Endothelial cell of umbilical vein (primary cell): Measurements from ENCODE around the gene PIGB. TPM values are rescaled to one million over a fixed set of nuclear protein-coding genes. Genes with fewer than 3 reads are reported as not detected.
"Not testable (repeated sequence)": the region's sequence is repeated elsewhere in the genome, so short reads cannot be mapped to it uniquely, and the experiment has no call there.

Experiments used
- BruUV-seq: library from RNA; stranded (reverse); fragments of 400-500 nt; replicated peaks from 2 replicates; lab custom pipeline; 2021; lab: Mats Ljungman, UMichigan
- CTCF ChIA-PET: fragments of 300-600, 350-600 bp; sonication (Branson Sonifier 250); formaldehyde crosslinking; loops from one replicate; lab custom pipeline; 2021; ENCODE audit warnings: antibody characterized with exemption, inconsistent platforms; lab: Charles Lee
- POLR2A ChIA-PET: fragments of 300-600, 350-600 bp; sonication (Branson Sonifier 250); formaldehyde crosslinking; loops from one replicate; lab custom pipeline; 2021; ENCODE audit warnings: antibody characterized with exemption, inconsistent platforms; lab: Charles Lee
- DNase-seq: peaks from one replicate; pipeline ENCODE4 v3.0.0-alpha.2; 2011; ENCODE audit warnings: low read depth, low spot score
- FAIRE-seq: peaks from 2 replicates; lab custom pipeline; 2011; peaks lifted over from hg19 to GRCh38; lab: Jason Lieb, UNC
- H2AFZ ChIP-seq: 2 replicates; pipeline ENCODE4 v1.6.0; 2012; ENCODE audit warnings: low read depth, low read length, control low read depth, inconsistent platforms
- H3K27ac ChIP-seq: 2 replicates; pipeline ENCODE4 v1.5.1; 2011; ENCODE audit warnings: low read depth, mild to moderate bottlenecking, control low read depth, low read length, moderate library complexity; ENCODE audit not compliant: insufficient read depth
- H3K27me3 ChIP-seq, 2 experiments: 2 replicates each; pipeline versions ENCODE4 v1.6.0 to v1.6.1; 2011; ENCODE audit warnings: low read length in 2 of 2, mixed read lengths in 1 of 2; ENCODE audit not compliant: control insufficient read depth in 2 of 2, insufficient read depth in 2 of 2
- H3K36me3 ChIP-seq, 2 experiments: 2 replicates in 1 of 2; 3 replicates in 1 of 2; pipeline ENCODE4 v1.5.1; 2011; ENCODE audit warnings: low read length in 2 of 2, mild to moderate bottlenecking in 1 of 2, moderate library complexity in 1 of 2; ENCODE audit not compliant: control insufficient read depth in 2 of 2, insufficient read depth in 2 of 2; ENCODE audit errors: extremely low read depth in 1 of 2
- H3K4me1 ChIP-seq: 3 replicates; pipeline ENCODE4 v1.5.1; 2011; ENCODE audit warnings: mild to moderate bottlenecking, low read length; ENCODE audit not compliant: control insufficient read depth, insufficient read depth; ENCODE audit errors: extremely low read depth
- H3K4me2 ChIP-seq: 2 replicates; pipeline ENCODE4 v1.6.1; 2011; ENCODE audit warnings: low read length, control low read depth, mixed read lengths; ENCODE audit not compliant: insufficient read depth
- H3K4me3 ChIP-seq, 3 experiments: fragments of 200-600 bp in 1 of 3; sonication (generic), shearing (Covaris generic) in 1 of 3; replicated peaks in 1 of 3; 2 replicates each; pipeline ENCODE4 v1.5.1; 2011 to 2016; ENCODE audit warnings: control low read depth in 3 of 3, low read length in 3 of 3, mild to moderate bottlenecking in 2 of 3, inconsistent platforms in 1 of 3, low read depth in 1 of 3, moderate library complexity in 1 of 3; ENCODE audit not compliant: insufficient read depth in 1 of 3
- H3K79me2 ChIP-seq: 2 replicates; pipeline ENCODE4 v1.6.0; 2012; ENCODE audit warnings: low read length, inconsistent platforms; ENCODE audit not compliant: control insufficient read depth, insufficient read depth
- H3K9ac ChIP-seq: replicated peaks from 2 replicates; pipeline ENCODE3; 2011; ENCODE audit warnings: low read length, control low read depth; ENCODE audit not compliant: insufficient read depth; ENCODE audit errors: extremely low read depth
- H3K9me1 ChIP-seq: replicated peaks from 3 replicates; pipeline ENCODE4 v1.6.0; 2011; ENCODE audit warnings: mild to moderate bottlenecking, low read length; ENCODE audit not compliant: control insufficient read depth, insufficient read depth; ENCODE audit errors: extremely low read depth
- H3K9me3 ChIP-seq: replicated peaks from 2 replicates; pipeline ENCODE4 v1.5.1; 2012; ENCODE audit warnings: low read length, inconsistent platforms; ENCODE audit not compliant: control insufficient read depth, insufficient read depth
- H4K20me1 ChIP-seq: replicated peaks from 2 replicates; pipeline ENCODE3; 2011; ENCODE audit warnings: mild to moderate bottlenecking, low read length; ENCODE audit not compliant: control insufficient read depth, insufficient read depth; ENCODE audit errors: extremely low read depth
- CTCF ChIP-seq, 2 donors: IDR thresholded peaks; 1 replicate in 1 of 2; 2 replicates in 1 of 2; pipeline ENCODE4 v1.5.1; 2011; ENCODE audit warnings: low read length in 2 of 2, mild to moderate bottlenecking in 2 of 2, moderate library complexity in 2 of 2, control low read depth in 1 of 2, inconsistent platforms in 1 of 2, low read depth in 1 of 2; ENCODE audit not compliant: insufficient read depth in 1 of 2; ENCODE audit errors: extremely low read depth in 1 of 2
- EZH2 ChIP-seq: IDR thresholded peaks from 2 replicates; pipeline ENCODE4 v1.6.1; 2012; ENCODE audit warnings: borderline replicate concordance, low read depth, mild to moderate bottlenecking, moderate library complexity, low read length, inconsistent platforms; ENCODE audit not compliant: severe bottlenecking
- FOS ChIP-seq: IDR thresholded peaks from 2 replicates; pipeline ENCODE4 v1.6.1; 2011; ENCODE audit warnings: mild to moderate bottlenecking, low read length, moderate library complexity, borderline replicate concordance; ENCODE audit not compliant: insufficient read depth
- GATA2 ChIP-seq: IDR thresholded peaks from 2 replicates; pipeline ENCODE4 v1.7.0; 2011; ENCODE audit warnings: low read depth, mild to moderate bottlenecking, moderate library complexity, mixed read lengths, low read length; ENCODE audit not compliant: insufficient read length, insufficient read depth
- JUN ChIP-seq: IDR thresholded peaks from 2 replicates; pipeline ENCODE4 v1.6.1; 2011; ENCODE audit warnings: borderline replicate concordance, low read depth; ENCODE audit not compliant: insufficient read length, insufficient read depth
- MYC ChIP-seq: IDR thresholded peaks from one replicate; pipeline ENCODE4 v1.6.1; 2011; ENCODE audit warnings: mild to moderate bottlenecking, low read depth, low read length
- POLR2A ChIP-seq: IDR thresholded peaks from 2 replicates; pipeline ENCODE4 v1.6.1; 2012; ENCODE audit warnings: low read depth, mild to moderate bottlenecking, control low read depth, low read length
- POLR2AphosphoS5 ChIP-seq: IDR thresholded peaks from 2 replicates; pipeline ENCODE4 v1.6.1; 2012; ENCODE audit warnings: low read depth, mild to moderate bottlenecking, control low read depth, low read length, moderate library complexity; ENCODE audit not compliant: insufficient read depth
- dilution Hi-C: fragments of 300-500 bp; cut with MboI; formaldehyde crosslinking; loops from one replicate; pipeline ENCODE4 v1.15.0; 2019; ENCODE audit warnings: low sequenced_read_pairs; ENCODE audit not compliant: extremely low pct_ligation_motif_present
- intact Hi-C: fragments of 100-400 bp; cut with micrococcal nuclease; formaldehyde crosslinking; loops from one replicate; pipeline ENCODE4 v1.10.0; 2022
- polyA plus RNA-seq, 4 experiments: library from polyadenylated mRNA; depleted of rRNA in 3 of 4; stranded (reverse) in 3 of 4; unstranded in 1 of 4; fragments of >200 nt; gene quantifications; 2 replicates each; pipeline versions ENCODE4 v1.2.1 to v1.2.3, GENCODE V29; 2011 to 2012; ENCODE audit warnings: missing spikeins in 1 of 4
- total RNA-seq: library from RNA; stranded (reverse); gene quantifications from 2 replicates; pipeline ENCODE4 v1.2.3, GENCODE V29; 2021
- TF ChIP-seq, protein P1 (sequence below): IDR thresholded peaks from 2 replicates; pipeline ENCODE4 v1.6.1; 2011; ENCODE audit not compliant: insufficient read depth, insufficient read length

PIGB gene
- total and polyA plus RNA-seq, 2 donors (not counting 3 experiments of a cell fraction or from before 2014, with no cell fraction given): 14.1 to 23.9 TPM

- TF ChIP-seq FOS (no peak), JUN (no peak), POLR2A (no peak), MYC (no peak), CTCF (IDR thresholded peaks at IDR 0.05; ENCODE audit: extremely low read depth in 1 of 2, insufficient read depth in 1 of 2, low read depth in 1 of 2, low read length in 2 of 2) (no peak), EZH2 (no peak), POLR2AphosphoS5 (no peak), GATA2 (no peak)
- TF ChIP-seq, protein P1, sequence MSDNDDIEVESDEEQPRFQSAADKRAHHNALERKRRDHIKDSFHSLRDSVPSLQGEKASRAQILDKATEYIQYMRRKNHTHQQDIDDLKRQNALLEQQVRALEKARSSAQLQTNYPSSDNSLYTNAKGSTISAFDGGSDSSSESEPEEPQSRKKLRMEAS: no peak
- Histone ChIP-seq H3K4me1 (peaks cover 34% of the 10 kb centered on the region), H4K20me1 (no peaks in the 10 kb centered on the region), H3K27ac (no peak overlapping the region), H3K4me3 (no peak overlapping the region), H3K9me1 (no peaks in the 10 kb centered on the region), H3K9ac (no peak overlapping the region), H3K4me2 (no peak overlapping the region), H3K36me3 (no peaks in the 10 kb centered on the region), H3K27me3 (no peaks in the 10 kb centered on the region), H3K79me2 (peaks cover 6% of the 10 kb centered on the region), H3K9me3 (no peaks in the 10 kb centered on the region), H2AFZ (no peak overlapping the region)
- intact Hi-C loops (no loop called here), dilution Hi-C loops (no loop called here)
- FAIRE-seq: no peak
- ChIA-PET CTCF (interaction anchor here (1.6 kb wide), 1 partner anchor 53 kb away, joined by 4 read pairs; no protein-coding TSS in a partner anchor), POLR2A (no interaction called here)
- no peak for DNase-seq
- no TSS peak for BruUV-seq
Observed at GRCh38 chr15:55284426-55284825, 34.6 kb upstream of the PIGB start.

DNA sequence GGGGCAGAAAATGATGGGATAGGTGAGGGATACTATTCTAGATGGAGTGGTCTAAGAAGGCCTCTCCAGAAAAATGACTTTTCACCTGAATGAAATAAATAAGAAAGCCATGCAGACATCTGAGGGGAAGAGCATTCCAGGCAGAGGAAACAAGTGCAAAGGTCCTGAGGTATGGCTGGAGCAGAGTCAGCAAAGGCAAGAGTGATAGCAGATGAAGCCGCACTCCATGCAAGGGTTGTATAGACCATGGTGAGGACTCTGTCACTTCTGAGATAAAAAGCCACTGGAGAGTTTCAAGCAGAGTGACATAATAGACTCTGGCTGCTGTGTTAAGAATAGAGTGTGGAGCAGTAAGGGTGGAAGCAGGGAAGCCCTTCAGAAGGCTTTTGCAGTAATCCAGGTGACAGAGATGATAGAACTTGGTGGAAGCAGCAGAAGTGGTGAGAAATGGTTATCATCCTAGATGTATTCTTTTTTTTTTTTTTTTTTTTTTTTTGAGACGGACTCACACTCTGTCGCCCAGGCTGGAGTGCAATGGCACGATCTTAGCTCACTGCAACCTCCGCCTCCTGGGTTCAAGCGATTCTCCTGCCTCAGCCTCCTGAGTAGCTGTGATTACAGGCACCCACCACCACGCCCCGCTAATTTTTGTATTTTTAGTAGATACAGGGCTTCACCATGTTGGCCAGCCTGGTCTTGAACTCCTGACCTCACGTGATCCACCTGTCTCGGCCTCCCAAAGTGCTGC is 32.4 kb upstream of the PIGB start:
- dilution Hi-C loops, H4K20me1 ChIP-seq, H3K9me3 ChIP-seq, H3K9me1 ChIP-seq, H3K4me2 ChIP-seq, H3K79me2 ChIP-seq, H3K27ac ChIP-seq, H3K27me3 ChIP-seq, H2AFZ ChIP-seq, DNase-seq, BruUV-seq, H3K9ac ChIP-seq, POLR2A ChIA-PET, intact Hi-C loops, FAIRE-seq, H3K36me3 ChIP-seq, H3K4me3 ChIP-seq: not testable (repeated sequence)
- CTCF ChIA-PET: interaction anchor here (1.7 kb wide), 1 partner anchor 70 kb away, joined by 7 read pairs; no protein-coding TSS in a partner anchor
- H3K4me1 ChIP-seq: peaks cover 25% of the 10 kb centered on the region
